Smooth muscle cell (in vitro differentiated cells): ENCODE data around the gene MAN1C1. TPM values are rescaled to one million over a fixed set of nuclear protein-coding genes. Genes with fewer than 3 reads are reported as not detected.

Experiments
- DNase-seq: peaks from one replicate; lab custom pipeline; 2025; ENCODE audit not compliant: unreplicated experiment; lab: John Stamatoyannopoulos, UW
- H2AFZ ChIP-seq: fragments of 200-600 bp; sonication (generic); 2 replicates; pipeline ENCODE4 v1.6.0; 2016; ENCODE audit warnings: antibody characterized with exemption, low read depth, mild to moderate bottlenecking
- H3F3A ChIP-seq: fragments of 200-600 bp; sonication (generic); 2 replicates; pipeline ENCODE4 v1.6.0; 2017; ENCODE audit warnings: antibody characterized with exemption, low read depth
- H3K27ac ChIP-seq: fragments of 200-600 bp; sonication (generic); 2 replicates; pipeline ENCODE4 v1.5.1; 2016; ENCODE audit warnings: low read depth, mild to moderate bottlenecking
- H3K27me3 ChIP-seq: fragments of 200-600 bp; sonication (generic); 2 replicates; pipeline ENCODE4 v1.6.1; 2016; ENCODE audit warnings: low read depth, mild to moderate bottlenecking
- H3K36me3 ChIP-seq: fragments of 200-600 bp; sonication (generic); 2 replicates; pipeline ENCODE4 v1.5.1; 2016; ENCODE audit warnings: low read depth
- H3K4me1 ChIP-seq: fragments of 200-600 bp; sonication (generic); 2 replicates; pipeline ENCODE4 v1.5.1; 2016; ENCODE audit warnings: low read depth
- H3K4me2 ChIP-seq: fragments of 200-600 bp; sonication (generic); 2 replicates; pipeline ENCODE4 v1.6.0; 2016; ENCODE audit warnings: mild to moderate bottlenecking
- H3K4me3 ChIP-seq: fragments of 200-600 bp; sonication (generic); 2 replicates; pipeline ENCODE4 v1.5.1; 2016; ENCODE audit warnings: mild to moderate bottlenecking
- H3K79me2 ChIP-seq: fragments of 200-600 bp; sonication (generic); 2 replicates; pipeline ENCODE4 v1.6.0; 2016; ENCODE audit warnings: low read depth, mild to moderate bottlenecking
- H3K9ac ChIP-seq: fragments of 200-600 bp; sonication (generic); 2 replicates; pipeline ENCODE4 v1.6.0; 2016; ENCODE audit warnings: low read depth
- H3K9me3 ChIP-seq: fragments of 200-600 bp; sonication (generic); replicated peaks from 2 replicates; pipeline ENCODE4 v1.5.1; 2016; ENCODE audit warnings: low read depth
- H4K20me1 ChIP-seq: fragments of 200-600 bp; sonication (generic); 2 replicates; pipeline ENCODE4 v1.6.0; 2016; ENCODE audit warnings: low read depth
- CTCF ChIP-seq: fragments of 200-600 bp; sonication (generic); IDR thresholded peaks from 2 replicates; pipeline ENCODE4 v1.5.1; 2017; ENCODE audit warnings: borderline replicate concordance, mild to moderate bottlenecking, antibody characterized with exemption; ENCODE audit not compliant: insufficient read depth, poor library complexity, severe bottlenecking
- WGBS: methylation state at CpG from one replicate; pipeline ENCODE4 v1.1.7; 2016; ENCODE audit warnings: low lambda C conversion rate; 5-methylcytosine and 5-hydroxymethylcytosine counted together
- polyA plus RNA-seq: library from polyadenylated mRNA; unstranded; fragments of >200 nt; fragmentation: Nextera tagmentation; extraction: Ambion mirVana; gene quantifications from 2 replicates; pipeline ENCODE4 v1.2.1, GENCODE V29; 2016
- total RNA-seq: library from RNA; depleted of rRNA; stranded (reverse); fragments of >200 nt; gene quantifications from 2 replicates; pipeline ENCODE4 v1.2.3, GENCODE V29; 2014

MAN1C1 gene
- total and polyA plus RNA-seq, 2 experiments from 2014 or later: 4.4 to 10.5 TPM

- H4K20me1 ChIP-seq: no peaks in the 10 kb centered on the region
- H2AFZ ChIP-seq: no peak overlapping the region
- no peak for DNase-seq
- no peak overlapping the region for H3K9ac ChIP-seq
- H3K36me3 ChIP-seq: no peaks in the 10 kb centered on the region
- H3K27me3 ChIP-seq: no peaks in the 10 kb centered on the region
- no peaks in the 10 kb centered on the region for H3K9me3 ChIP-seq
- no peak for TF ChIP-seq CTCF
- no peak overlapping the region for H3K4me3 ChIP-seq
- H3F3A ChIP-seq: no peaks in the 10 kb centered on the region
- H3K4me1 ChIP-seq: peaks cover 7% of the 10 kb centered on the region
- no peak overlapping the region for H3K4me2 ChIP-seq
- no peaks in the 10 kb centered on the region for H3K79me2 ChIP-seq
- no peak overlapping the region for H3K27ac ChIP-seq
- WGBS: 91% methylated on average over 21 of the region's 21 CpGs
These were observed 39.3 kb upstream of the MAN1C1 start for GRCh38 chr1:25577134-25577920.

- TF ChIP-seq CTCF: no peak
- H3K4me1 ChIP-seq: peaks cover 7% of the 10 kb centered on the region
- H3K4me3 ChIP-seq: no peak overlapping the region
- 82% methylated on average over 19 of the region's 19 CpGs for WGBS
- no peak overlapping the region for H2AFZ ChIP-seq
- H3K9ac ChIP-seq: no peak overlapping the region
- no peaks in the 10 kb centered on the region for H3K36me3 ChIP-seq
- H3F3A ChIP-seq: no peaks in the 10 kb centered on the region
- no peaks in the 10 kb centered on the region for H3K27me3 ChIP-seq
- H4K20me1 ChIP-seq: no peaks in the 10 kb centered on the region
- no peaks in the 10 kb centered on the region for H3K9me3 ChIP-seq
- no peak overlapping the region for H3K4me2 ChIP-seq
- no peak overlapping the region for H3K27ac ChIP-seq
- no peaks in the 10 kb centered on the region for H3K79me2 ChIP-seq
- DNase-seq: no peak
These were observed 37.0 kb upstream of the MAN1C1 start for GRCh38 chr1:25579292-25580252.

- H2AFZ ChIP-seq: no peak overlapping the region
- no peak overlapping the region for H3K27ac ChIP-seq
- peaks cover 7% of the 10 kb centered on the region for H3K4me1 ChIP-seq
- no peak overlapping the region for H3K4me2 ChIP-seq
- 84% methylated on average over 6 of the region's 6 CpGs for WGBS
- no peaks in the 10 kb centered on the region for H3K79me2 ChIP-seq
- H3K4me3 ChIP-seq: no peak overlapping the region
- H4K20me1 ChIP-seq: no peaks in the 10 kb centered on the region
- no peak overlapping the region for H3K9ac ChIP-seq
- H3F3A ChIP-seq: no peaks in the 10 kb centered on the region
- H3K27me3 ChIP-seq: no peaks in the 10 kb centered on the region
- no peaks in the 10 kb centered on the region for H3K9me3 ChIP-seq
- H3K36me3 ChIP-seq: no peaks in the 10 kb centered on the region
- no peak for TF ChIP-seq CTCF
- DNase-seq: no peak
These were observed 35.7 kb upstream of the MAN1C1 start for GRCh38 chr1:25580927-25581326.
